ENCODE results near the gene PPL.

Gene PPL

GRCh38 chr16:4855371-4855770 is 81.6 kb downstream of the PPL start:
- TF ChIP-seq EP300 (IDR thresholded peaks at IDR 0.05; ENCODE audit: borderline replicate concordance) (no peak), RAD21 (IDR thresholded peaks at IDR 0.05; ENCODE audit: low read depth) (no peak), FOXM1 (IDR thresholded peaks at IDR 0.05; ENCODE audit: borderline replicate concordance, low read depth) (no peak), CEBPB (IDR thresholded peaks at IDR 0.05) (no peak), REST (IDR thresholded peaks at IDR 0.05; ENCODE audit: low read depth) (no peak), YY1 (IDR thresholded peaks at IDR 0.05; ENCODE audit: low read depth) (no peak), NFIC (IDR thresholded peaks at IDR 0.05) (no peak)

GRCh38 chr16:4852221-4852872 is 84.6 kb downstream of the PPL start:
- TF ChIP-seq EGR1 (IDR thresholded peaks at IDR 0.05) (no peak), TAF1 (IDR thresholded peaks at IDR 0.05; ENCODE audit: low read depth) (no peak), TCF12 (IDR thresholded peaks at IDR 0.05; ENCODE audit: low read depth) (no peak), USF1 (IDR thresholded peaks at IDR 0.05) (no peak), CEBPB (IDR thresholded peaks at IDR 0.05) (no peak), FOXM1 (IDR thresholded peaks at IDR 0.05; ENCODE audit: borderline replicate concordance, low read depth) (no peak), CREB1 (IDR thresholded peaks at IDR 0.05; ENCODE audit: low read depth) (no peak), REST (IDR thresholded peaks at IDR 0.05; ENCODE audit: low read depth) (no peak), YY1 (IDR thresholded peaks at IDR 0.05; ENCODE audit: low read depth) (no peak), TEAD4 (IDR thresholded peaks at IDR 0.05) (no peak), NFIC (IDR thresholded peaks at IDR 0.05) (no peak), RAD21 (IDR thresholded peaks at IDR 0.05; ENCODE audit: low read depth) (no peak), MAX (IDR thresholded peaks at IDR 0.05) (no peak), ZBTB7A (IDR thresholded peaks at IDR 0.05; ENCODE audit: low read depth) (no peak), EP300 (IDR thresholded peaks at IDR 0.05; ENCODE audit: borderline replicate concordance) (no peak)

GRCh38 chr16:4850211-4850610 is 86.7 kb downstream of the PPL start:
- no peak for TF ChIP-seq CEBPB (IDR thresholded peaks at IDR 0.05)
- no peak for TF ChIP-seq EGR1 (IDR thresholded peaks at IDR 0.05)
- no peak for TF ChIP-seq NFIC (IDR thresholded peaks at IDR 0.05)
- no peak for TF ChIP-seq ZBTB7A (IDR thresholded peaks at IDR 0.05; ENCODE audit: low read depth)
- TF ChIP-seq FOXM1 (IDR thresholded peaks at IDR 0.05; ENCODE audit: borderline replicate concordance, low read depth): no peak
- no peak for TF ChIP-seq TEAD4 (IDR thresholded peaks at IDR 0.05)
- TF ChIP-seq TCF12 (IDR thresholded peaks at IDR 0.05; ENCODE audit: low read depth): no peak
- TF ChIP-seq EP300 (IDR thresholded peaks at IDR 0.05; ENCODE audit: borderline replicate concordance): no peak
- TF ChIP-seq RAD21 (IDR thresholded peaks at IDR 0.05; ENCODE audit: low read depth): no peak

- no peak; the same call in 1 of the 2 replicates for TF ChIP-seq TCF12 (IDR thresholded peaks at IDR 0.05; ENCODE audit: low read depth)
- TF ChIP-seq NFIC (IDR thresholded peaks at IDR 0.05): peak; percentile 48; the same call in 1 of the 2 replicates
Measured at GRCh38 chr16:4847774-4848587, 89.0 kb downstream of the PPL start.

- peak; percentile 74; the same call in 1 of the 2 replicates for TF ChIP-seq CREB1 (IDR thresholded peaks at IDR 0.05; ENCODE audit: low read depth)
- TF ChIP-seq NFIC (IDR thresholded peaks at IDR 0.05): 0 out of 2 replicates have a peak, but pooled peaks have one; percentile 13
- peak; percentile 56; the same call in 1 of the 2 replicates for TF ChIP-seq TCF12 (IDR thresholded peaks at IDR 0.05; ENCODE audit: low read depth)
- TF ChIP-seq RAD21 (IDR thresholded peaks at IDR 0.05; ENCODE audit: low read depth): no peak
- 0 out of 2 replicates have a peak, but pooled peaks have one; percentile 33 for TF ChIP-seq ZBTB7A (IDR thresholded peaks at IDR 0.05; ENCODE audit: low read depth)
- TF ChIP-seq YY1 (IDR thresholded peaks at IDR 0.05; ENCODE audit: low read depth): peak; percentile 96
- peak; percentile 99 for TF ChIP-seq TAF1 (IDR thresholded peaks at IDR 0.05; ENCODE audit: low read depth)
- no peak for TF ChIP-seq REST (IDR thresholded peaks at IDR 0.05; ENCODE audit: low read depth)
- TF ChIP-seq MAX (IDR thresholded peaks at IDR 0.05): no peak; the same call in none of the 2 replicates
- 0 out of 2 replicates have a peak, but pooled peaks have one; percentile 26 for TF ChIP-seq FOXM1 (IDR thresholded peaks at IDR 0.05; ENCODE audit: borderline replicate concordance, low read depth)
- no peak for TF ChIP-seq CEBPB (IDR thresholded peaks at IDR 0.05)
- peak; percentile 34; the same call in 1 of the 2 replicates for TF ChIP-seq EP300 (IDR thresholded peaks at IDR 0.05; ENCODE audit: borderline replicate concordance)
- peak; percentile 20; the same call in 1 of the 2 replicates for TF ChIP-seq TEAD4 (IDR thresholded peaks at IDR 0.05)
- TF ChIP-seq USF1 (IDR thresholded peaks at IDR 0.05): peak; percentile 100
- peak; percentile 50; the same call in 1 of the 2 replicates for TF ChIP-seq EGR1 (IDR thresholded peaks at IDR 0.05)
Measured at GRCh38 chr16:4846901-4847773, 89.8 kb downstream of the PPL start, which contains the start of the genes GLYR1 and UBN1. Gene GLYR1 (minus strand): TSS chr16:4847288. CDS start chr16:4847265, 23 bp downstream. Gene UBN1 (plus strand): TSS chr16:4847481. CDS start chr16:4852918, 5,437 bp downstream.
